ENCODE results near the gene GM2A. TPM values are rescaled to one million over a fixed set of nuclear protein-coding genes. Genes with fewer than 3 reads are reported as not detected.
A peak's percentile ranks its signal among the peaks of the same experiment; 100 is the strongest.
"Not testable (repeated sequence)": the region's sequence is repeated elsewhere in the genome, so short reads cannot be mapped to it uniquely, and the experiment has no call there.

Gene GM2A
- total RNA-seq, 1 experiment from 2014 or later, result 36.2 TPM

GRCh38 chr5:151239237-151239861 is 13.6 kb upstream of the GM2A start:
- peaks cover 35% of the 10 kb centered on the region for H3K4me1 Mint-ChIP-seq
- peaks cover 3% of the 10 kb centered on the region; the same call in 1 of the 2 replicates for H3K9me3 Mint-ChIP-seq
- ChIA-PET CTCF (interaction anchor here (0.6 to 5.2 kb wide), 48 partner anchors 9 to 414 kb away, joined by 3 to 70 read pairs (median 5); partner anchors contain the start of genes ANXA6, CCDC69, GM2A and GPX3), POLR2A (interaction anchor here (1.0 to 1.4 kb wide), 2 partner anchors 13 to 16 kb away, joined by 5 to 7 read pairs; partner anchors contain the start of gene GM2A)
- ATAC-seq (peak; percentile 83), DNase-seq (ENCODE audit: low spot score) (peak; percentile 81)
- no peaks in the 10 kb centered on the region for H3K36me3 Mint-ChIP-seq
- H3K4me3 Mint-ChIP-seq, result no peak overlapping the region
- H3K27me3 Mint-ChIP-seq (ENCODE audit: low read depth), result no peaks in the 10 kb centered on the region
- no peak overlapping the region; the same call in 1 of the 2 replicates for H3K27ac Mint-ChIP-seq
- TF ChIP-seq ZNF532 (CRISPR knock-in tag; IDR thresholded peaks at IDR 0.05; ENCODE audit: borderline replicate concordance) (no peak), CTCF (IDR thresholded peaks at IDR 0.05) (peak; percentile 91)

GRCh38 chr5:151240268-151240835 is 12.6 kb upstream of the GM2A start:
- H3K27ac Mint-ChIP-seq; ATAC-seq; H3K9me3 Mint-ChIP-seq; H3K36me3 Mint-ChIP-seq; H3K27me3 Mint-ChIP-seq (ENCODE audit: low read depth); POLR2A ChIA-PET; H3K4me3 Mint-ChIP-seq; DNase-seq (ENCODE audit: low spot score): not testable (repeated sequence)
- CTCF ChIA-PET, result interaction anchor here (0.9 to 5.2 kb wide), 8 partner anchors 13 to 189 kb away, joined by 4 to 70 read pairs (median 12); partner anchors contain the start of genes CCDC69 and GM2A
- H3K4me1 Mint-ChIP-seq, result peaks cover 35% of the 10 kb centered on the region

GRCh38 chr5:151240924-151241635 is 11.9 kb upstream of the GM2A start:
- Mint-ChIP-seq H3K27me3 (ENCODE audit: low read depth) (no peaks in the 10 kb centered on the region), H3K4me1 (peaks cover 35% of the 10 kb centered on the region), H3K4me3 (no peak overlapping the region), H3K36me3 (no peaks in the 10 kb centered on the region), H3K27ac (no peak overlapping the region), H3K9me3 (peaks cover 3% of the 10 kb centered on the region; the same call in 1 of the 2 replicates)
- TF ChIP-seq SMAD4 (CRISPR knock-in tag; IDR thresholded peaks at IDR 0.05), result no peak
- peak; percentile 48 for ATAC-seq
- ChIA-PET POLR2A (interaction anchor here (0.7 kb wide), 1 partner anchor 105 kb away, joined by 3 read pairs; no protein-coding TSS in a partner anchor), CTCF (interaction anchor here (0.7 to 5.2 kb wide), 12 partner anchors 9 to 411 kb away, joined by 3 to 70 read pairs (median 5); partner anchors contain the start of genes CCDC69 and GM2A)
- no peak for DNase-seq (ENCODE audit: low spot score)

- H3K27ac Mint-ChIP-seq, result no peak overlapping the region
- no peak overlapping the region for H3K4me3 Mint-ChIP-seq
- peaks cover 29% of the 10 kb centered on the region for H3K4me1 Mint-ChIP-seq
- ATAC-seq, result no peak
- H3K27me3 Mint-ChIP-seq (ENCODE audit: low read depth), result no peaks in the 10 kb centered on the region; the same call in 1 of the 2 replicates
- no peak for DNase-seq (ENCODE audit: low spot score)
- no peaks in the 10 kb centered on the region for H3K36me3 Mint-ChIP-seq
- no peak for TF ChIP-seq HMGA2 (CRISPR knock-in tag; IDR thresholded peaks at IDR 0.05)
- TF ChIP-seq GRHL2 (CRISPR knock-in tag; IDR thresholded peaks at IDR 0.05; ENCODE audit: insufficient replicate concordance, severe bottlenecking), result no peak
- no peak for TF ChIP-seq ZNF425 (CRISPR knock-in tag; conservative IDR thresholded peaks at IDR 0.05)
- ChIA-PET CTCF (no interaction called here), POLR2A (no interaction called here)
- peaks cover 3% of the 10 kb centered on the region; the same call in 1 of the 2 replicates for H3K9me3 Mint-ChIP-seq
Observed at GRCh38 chr5:151243127-151243526, 9.9 kb upstream of the GM2A start.
